ENCODE measurements around the gene ST8SIA2.
A peak's percentile ranks its signal among the peaks of the same experiment; 100 is the strongest.

Gene ST8SIA2

DNA sequence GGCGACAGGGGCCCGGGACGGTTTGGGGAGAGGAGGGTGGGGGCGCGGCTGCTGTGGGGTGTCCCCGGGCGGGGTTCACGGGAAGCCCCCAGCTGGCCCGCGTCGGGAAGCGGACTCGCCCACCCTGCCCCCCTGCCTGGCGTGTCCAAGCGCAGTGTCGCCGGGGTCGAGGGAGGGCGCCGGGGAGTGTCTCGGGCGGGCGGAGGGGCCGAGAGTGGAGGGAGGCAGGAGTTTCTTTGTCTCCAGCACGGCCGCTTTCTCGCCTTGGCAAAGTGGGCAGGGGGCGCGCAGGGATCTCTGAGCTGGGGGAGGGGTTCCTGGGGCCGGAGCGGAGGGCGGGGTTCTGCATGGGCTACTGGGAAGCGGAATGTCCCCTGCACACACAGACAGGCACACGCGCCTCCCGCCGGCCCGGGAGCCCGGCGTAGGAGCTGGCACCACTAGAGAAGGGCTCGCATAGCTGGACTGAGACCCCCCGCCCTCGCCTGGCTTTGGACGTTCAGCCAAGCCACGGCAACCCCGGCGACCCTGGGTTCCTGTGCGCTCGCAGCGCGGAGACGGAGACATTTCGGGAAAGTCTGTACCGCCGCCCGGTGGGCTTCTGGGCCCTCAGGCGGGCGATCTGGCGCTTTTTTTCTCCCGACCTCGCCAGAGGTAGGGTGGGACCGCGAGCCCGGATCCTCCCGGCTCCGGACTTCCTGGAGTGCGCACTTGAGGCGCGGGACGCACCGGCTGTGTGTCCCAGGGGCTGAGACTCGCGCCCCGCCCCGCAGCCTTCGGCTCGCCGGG, 822 bp downstream of the ST8SIA2 start (continued):
- TF ChIP-seq, protein P1, sequence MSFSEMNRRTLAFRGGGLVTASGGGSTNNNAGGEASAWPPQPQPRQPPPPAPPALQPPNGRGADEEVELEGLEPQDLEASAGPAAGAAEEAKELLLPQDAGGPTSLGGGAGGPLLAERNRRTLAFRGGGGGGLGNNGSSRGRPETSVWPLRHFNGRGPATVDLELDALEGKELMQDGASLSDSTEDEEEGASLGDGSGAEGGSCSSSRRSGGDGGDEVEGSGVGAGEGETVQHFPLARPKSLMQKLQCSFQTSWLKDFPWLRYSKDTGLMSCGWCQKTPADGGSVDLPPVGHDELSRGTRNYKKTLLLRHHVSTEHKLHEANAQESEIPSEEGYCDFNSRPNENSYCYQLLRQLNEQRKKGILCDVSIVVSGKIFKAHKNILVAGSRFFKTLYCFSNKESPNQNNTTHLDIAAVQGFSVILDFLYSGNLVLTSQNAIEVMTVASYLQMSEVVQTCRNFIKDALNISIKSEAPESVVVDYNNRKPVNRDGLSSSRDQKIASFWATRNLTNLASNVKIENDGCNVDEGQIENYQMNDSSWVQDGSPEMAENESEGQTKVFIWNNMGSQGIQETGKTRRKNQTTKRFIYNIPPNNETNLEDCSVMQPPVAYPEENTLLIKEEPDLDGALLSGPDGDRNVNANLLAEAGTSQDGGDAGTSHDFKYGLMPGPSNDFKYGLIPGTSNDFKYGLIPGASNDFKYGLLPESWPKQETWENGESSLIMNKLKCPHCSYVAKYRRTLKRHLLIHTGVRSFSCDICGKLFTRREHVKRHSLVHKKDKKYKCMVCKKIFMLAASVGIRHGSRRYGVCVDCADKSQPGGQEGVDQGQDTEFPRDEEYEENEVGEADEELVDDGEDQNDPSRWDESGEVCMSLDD (tag by site-specific recombination; IDR thresholded peaks at IDR 0.05), result 0 out of 2 replicates have a peak, but pooled peaks have one; percentile 24
- no peak for TF ChIP-seq ZNF549 (tag by site-specific recombination; IDR thresholded peaks at IDR 0.05)

DNA sequence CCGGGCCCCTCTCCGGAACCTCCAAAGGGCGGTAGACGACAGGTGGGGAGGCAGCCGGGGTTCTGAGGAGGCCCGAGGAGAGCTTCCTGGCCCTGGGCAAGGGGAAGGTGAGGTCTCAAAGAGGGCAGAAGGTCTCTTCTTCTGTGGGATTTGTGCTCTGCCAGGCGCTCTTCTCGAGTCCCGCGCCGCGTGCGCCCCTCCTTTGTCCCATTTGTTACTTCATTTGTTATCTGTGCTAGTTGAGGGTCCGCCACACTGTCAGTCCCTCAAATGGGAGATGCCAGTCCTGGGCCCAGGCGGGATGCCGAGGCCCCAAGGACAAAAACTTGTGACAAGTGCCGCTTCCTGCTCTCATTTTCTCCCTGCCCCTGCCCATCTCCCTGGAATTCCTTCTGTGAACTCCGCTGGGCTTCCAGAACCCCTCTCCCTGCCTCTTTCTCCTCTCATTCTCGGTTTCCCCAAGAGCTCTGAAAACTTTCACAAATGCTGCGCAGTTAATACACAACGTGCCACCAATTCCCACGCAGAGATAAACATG, 1.5 kb downstream of the ST8SIA2 start:
- ChIA-PET CTCF (interaction anchor here (0.6 kb wide), 1 partner anchor 318 kb away, joined by 3 read pairs; no protein-coding TSS in a partner anchor), POLR2A (interaction anchor here (1.4 kb wide), 1 partner anchor 320 kb away, joined by 5 read pairs; no protein-coding TSS in a partner anchor)
- H3K9me3 ChIP-seq (ENCODE audit: control insufficient read depth, insufficient read depth, low read depth, low read length), result no peaks in the 10 kb centered on the region
- H3K27ac ChIP-seq (ENCODE audit: extremely low read depth, low read depth, low read length), result no peak overlapping the region
- peaks cover 3% of the 10 kb centered on the region; the same call in 1 of the 2 replicates for H3K4me1 ChIP-seq (ENCODE audit: control insufficient read depth, insufficient read depth, low read length)
- H3K36me3 ChIP-seq (ENCODE audit: control insufficient read depth in 2 of 2, insufficient read depth in 1 of 2, low read length in 2 of 2), result no peaks in the 10 kb centered on the region
- 0 out of 2 replicates have a peak, but pooled peaks have one; percentile 34 for TF ChIP-seq SCRT2 (tag by site-specific recombination; IDR thresholded peaks at IDR 0.05)
- TF ChIP-seq, protein P2, sequence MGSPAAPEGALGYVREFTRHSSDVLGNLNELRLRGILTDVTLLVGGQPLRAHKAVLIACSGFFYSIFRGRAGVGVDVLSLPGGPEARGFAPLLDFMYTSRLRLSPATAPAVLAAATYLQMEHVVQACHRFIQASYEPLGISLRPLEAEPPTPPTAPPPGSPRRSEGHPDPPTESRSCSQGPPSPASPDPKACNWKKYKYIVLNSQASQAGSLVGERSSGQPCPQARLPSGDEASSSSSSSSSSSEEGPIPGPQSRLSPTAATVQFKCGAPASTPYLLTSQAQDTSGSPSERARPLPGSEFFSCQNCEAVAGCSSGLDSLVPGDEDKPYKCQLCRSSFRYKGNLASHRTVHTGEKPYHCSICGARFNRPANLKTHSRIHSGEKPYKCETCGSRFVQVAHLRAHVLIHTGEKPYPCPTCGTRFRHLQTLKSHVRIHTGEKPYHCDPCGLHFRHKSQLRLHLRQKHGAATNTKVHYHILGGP (tag by site-specific recombination; IDR thresholded peaks at IDR 0.05), result no peak
- peak overlapping the region; percentile 52 for H3K4me3 ChIP-seq (ENCODE audit: low read depth, low read length)

DNA sequence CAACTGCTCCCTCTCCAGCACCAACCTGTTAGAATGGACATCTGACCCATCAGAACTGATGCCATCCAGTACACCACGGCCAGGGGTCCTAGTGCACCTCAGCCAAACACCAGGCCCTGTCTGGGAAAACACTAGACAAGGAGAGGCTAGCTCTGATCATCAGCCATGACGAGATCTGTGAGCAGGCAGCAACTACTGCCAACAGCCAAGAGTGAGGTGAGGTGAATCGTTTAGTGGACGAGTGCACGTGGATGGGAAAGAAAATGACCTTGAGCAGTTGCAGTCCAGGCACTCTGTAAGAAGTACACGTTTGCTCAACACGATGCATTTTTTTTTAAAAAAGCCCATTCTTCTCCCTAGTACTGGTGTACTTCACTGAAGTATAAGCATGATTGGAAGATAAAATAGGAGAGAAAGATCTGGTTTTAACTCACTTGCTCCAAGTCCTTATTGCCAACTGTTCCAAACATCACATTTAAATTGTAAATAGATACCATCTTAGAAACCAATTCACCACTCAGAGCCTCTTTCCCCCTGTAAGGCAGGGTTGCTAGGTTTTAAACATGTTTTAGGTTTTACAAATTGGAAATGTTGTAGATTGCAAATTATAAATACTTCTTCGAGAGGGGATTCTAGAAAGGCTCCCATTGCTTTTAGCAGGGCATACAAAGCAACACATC, 5.7 kb downstream of the ST8SIA2 start:
- ChIA-PET POLR2A (no interaction called here), CTCF (no interaction called here)
- no peak overlapping the region for H3K4me3 ChIP-seq (ENCODE audit: low read depth, low read length)
- H3K4me1 ChIP-seq (ENCODE audit: control insufficient read depth, insufficient read depth, low read length), result no peaks in the 10 kb centered on the region
- H3K9me3 ChIP-seq (ENCODE audit: control insufficient read depth, insufficient read depth, low read depth, low read length), result no peaks in the 10 kb centered on the region
- H3K36me3 ChIP-seq (ENCODE audit: control insufficient read depth in 2 of 2, insufficient read depth in 1 of 2, low read length in 2 of 2), result no peaks in the 10 kb centered on the region
- H3K27ac ChIP-seq (ENCODE audit: extremely low read depth, low read depth, low read length), result no peak overlapping the region
- TF ChIP-seq, protein P3, sequence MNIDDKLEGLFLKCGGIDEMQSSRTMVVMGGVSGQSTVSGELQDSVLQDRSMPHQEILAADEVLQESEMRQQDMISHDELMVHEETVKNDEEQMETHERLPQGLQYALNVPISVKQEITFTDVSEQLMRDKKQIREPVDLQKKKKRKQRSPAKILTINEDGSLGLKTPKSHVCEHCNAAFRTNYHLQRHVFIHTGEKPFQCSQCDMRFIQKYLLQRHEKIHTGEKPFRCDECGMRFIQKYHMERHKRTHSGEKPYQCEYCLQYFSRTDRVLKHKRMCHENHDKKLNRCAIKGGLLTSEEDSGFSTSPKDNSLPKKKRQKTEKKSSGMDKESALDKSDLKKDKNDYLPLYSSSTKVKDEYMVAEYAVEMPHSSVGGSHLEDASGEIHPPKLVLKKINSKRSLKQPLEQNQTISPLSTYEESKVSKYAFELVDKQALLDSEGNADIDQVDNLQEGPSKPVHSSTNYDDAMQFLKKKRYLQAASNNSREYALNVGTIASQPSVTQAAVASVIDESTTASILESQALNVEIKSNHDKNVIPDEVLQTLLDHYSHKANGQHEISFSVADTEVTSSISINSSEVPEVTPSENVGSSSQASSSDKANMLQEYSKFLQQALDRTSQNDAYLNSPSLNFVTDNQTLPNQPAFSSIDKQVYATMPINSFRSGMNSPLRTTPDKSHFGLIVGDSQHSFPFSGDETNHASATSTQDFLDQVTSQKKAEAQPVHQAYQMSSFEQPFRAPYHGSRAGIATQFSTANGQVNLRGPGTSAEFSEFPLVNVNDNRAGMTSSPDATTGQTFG (tag by site-specific recombination; IDR thresholded peaks at IDR 0.05; ENCODE audit: borderline replicate concordance), result no peak
- no peak for TF ChIP-seq SALL2 (tag by site-specific recombination; IDR thresholded peaks at IDR 0.05; ENCODE audit: borderline replicate concordance)
- TF ChIP-seq, protein P2 (tag by site-specific recombination; IDR thresholded peaks at IDR 0.05), result no peak
- TF ChIP-seq ZNF785 (tag by site-specific recombination; IDR thresholded peaks at IDR 0.05), result no peak
- no peak for TF ChIP-seq PRDM1 (tag by site-specific recombination; IDR thresholded peaks at IDR 0.05)
- TF ChIP-seq, protein P4, sequence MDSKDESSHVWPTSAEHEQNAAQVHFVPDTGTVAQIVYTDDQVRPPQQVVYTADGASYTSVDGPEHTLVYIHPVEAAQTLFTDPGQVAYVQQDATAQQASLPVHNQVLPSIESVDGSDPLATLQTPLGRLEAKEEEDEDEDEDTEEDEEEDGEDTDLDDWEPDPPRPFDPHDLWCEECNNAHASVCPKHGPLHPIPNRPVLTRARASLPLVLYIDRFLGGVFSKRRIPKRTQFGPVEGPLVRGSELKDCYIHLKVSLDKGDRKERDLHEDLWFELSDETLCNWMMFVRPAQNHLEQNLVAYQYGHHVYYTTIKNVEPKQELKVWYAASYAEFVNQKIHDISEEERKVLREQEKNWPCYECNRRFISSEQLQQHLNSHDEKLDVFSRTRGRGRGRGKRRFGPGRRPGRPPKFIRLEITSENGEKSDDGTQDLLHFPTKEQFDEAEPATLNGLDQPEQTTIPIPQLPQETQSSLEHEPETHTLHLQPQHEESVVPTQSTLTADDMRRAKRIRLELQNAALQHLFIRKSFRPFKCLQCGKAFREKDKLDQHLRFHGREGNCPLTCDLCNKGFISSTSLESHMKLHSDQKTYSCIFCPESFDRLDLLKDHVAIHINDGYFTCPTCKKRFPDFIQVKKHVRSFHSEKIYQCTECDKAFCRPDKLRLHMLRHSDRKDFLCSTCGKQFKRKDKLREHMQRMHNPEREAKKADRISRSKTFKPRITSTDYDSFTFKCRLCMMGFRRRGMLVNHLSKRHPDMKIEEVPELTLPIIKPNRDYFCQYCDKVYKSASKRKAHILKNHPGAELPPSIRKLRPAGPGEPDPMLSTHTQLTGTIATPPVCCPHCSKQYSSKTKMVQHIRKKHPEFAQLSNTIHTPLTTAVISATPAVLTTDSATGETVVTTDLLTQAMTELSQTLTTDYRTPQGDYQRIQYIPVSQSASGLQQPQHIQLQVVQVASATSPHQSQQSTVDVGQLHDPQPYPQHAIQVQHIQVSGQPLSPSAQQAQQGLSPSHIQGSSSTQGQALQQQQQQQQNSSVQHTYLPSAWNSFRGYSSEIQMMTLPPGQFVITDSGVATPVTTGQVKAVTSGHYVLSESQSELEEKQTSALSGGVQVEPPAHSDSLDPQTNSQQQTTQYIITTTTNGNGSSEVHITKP (tag by site-specific recombination; IDR thresholded peaks at IDR 0.05), result no peak
- no peak for TF ChIP-seq REPIN1 (tag by site-specific recombination; IDR thresholded peaks at IDR 0.05; ENCODE audit: low read depth)
- no peak for TF ChIP-seq ZNF175 (tag by site-specific recombination; IDR thresholded peaks at IDR 0.05)
- TF ChIP-seq ZNF223 (tag by site-specific recombination; IDR thresholded peaks at IDR 0.05), result no peak
- TF ChIP-seq, protein P5, sequence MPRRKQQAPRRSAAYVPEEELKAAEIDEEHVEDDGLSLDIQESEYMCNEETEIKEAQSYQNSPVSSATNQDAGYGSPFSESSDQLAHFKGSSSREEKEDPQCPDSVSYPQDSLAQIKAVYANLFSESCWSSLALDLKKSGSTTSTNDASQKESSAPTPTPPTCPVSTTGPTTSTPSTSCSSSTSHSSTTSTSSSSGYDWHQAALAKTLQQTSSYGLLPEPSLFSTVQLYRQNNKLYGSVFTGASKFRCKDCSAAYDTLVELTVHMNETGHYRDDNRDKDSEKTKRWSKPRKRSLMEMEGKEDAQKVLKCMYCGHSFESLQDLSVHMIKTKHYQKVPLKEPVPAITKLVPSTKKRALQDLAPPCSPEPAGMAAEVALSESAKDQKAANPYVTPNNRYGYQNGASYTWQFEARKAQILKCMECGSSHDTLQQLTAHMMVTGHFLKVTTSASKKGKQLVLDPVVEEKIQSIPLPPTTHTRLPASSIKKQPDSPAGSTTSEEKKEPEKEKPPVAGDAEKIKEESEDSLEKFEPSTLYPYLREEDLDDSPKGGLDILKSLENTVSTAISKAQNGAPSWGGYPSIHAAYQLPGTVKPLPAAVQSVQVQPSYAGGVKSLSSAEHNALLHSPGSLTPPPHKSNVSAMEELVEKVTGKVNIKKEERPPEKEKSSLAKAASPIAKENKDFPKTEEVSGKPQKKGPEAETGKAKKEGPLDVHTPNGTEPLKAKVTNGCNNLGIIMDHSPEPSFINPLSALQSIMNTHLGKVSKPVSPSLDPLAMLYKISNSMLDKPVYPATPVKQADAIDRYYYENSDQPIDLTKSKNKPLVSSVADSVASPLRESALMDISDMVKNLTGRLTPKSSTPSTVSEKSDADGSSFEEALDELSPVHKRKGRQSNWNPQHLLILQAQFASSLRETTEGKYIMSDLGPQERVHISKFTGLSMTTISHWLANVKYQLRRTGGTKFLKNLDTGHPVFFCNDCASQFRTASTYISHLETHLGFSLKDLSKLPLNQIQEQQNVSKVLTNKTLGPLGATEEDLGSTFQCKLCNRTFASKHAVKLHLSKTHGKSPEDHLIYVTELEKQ (tag by site-specific recombination; IDR thresholded peaks at IDR 0.05; ENCODE audit: borderline replicate concordance), result no peak
